ENCODE results near the gene CFTR.
"Not testable (repeated sequence)": the region's sequence is repeated elsewhere in the genome, so short reads cannot be mapped to it uniquely, and the experiment has no call there.

CFTR gene

DNA sequence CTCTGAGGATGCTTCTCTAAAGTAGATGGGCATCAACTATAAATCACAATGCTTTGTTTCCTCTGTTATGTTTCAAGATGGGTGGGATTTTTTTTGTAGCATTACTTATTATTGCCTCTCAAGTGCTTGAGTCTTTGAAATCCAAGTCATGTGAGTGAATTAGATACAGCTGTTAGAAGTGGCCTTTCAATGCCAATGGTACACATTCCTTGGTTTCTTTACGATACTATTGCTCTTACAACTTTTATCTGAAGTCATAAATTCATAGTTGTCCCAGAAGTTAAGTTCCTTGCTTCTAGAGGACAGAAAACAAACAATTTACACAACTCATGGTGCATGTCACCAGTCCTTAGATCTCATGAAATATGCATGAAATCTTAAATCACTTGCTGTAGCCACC is 15.5 kb downstream of the CFTR start:
- DNase-seq (ENCODE audit: low read depth), result no peak

DNA sequence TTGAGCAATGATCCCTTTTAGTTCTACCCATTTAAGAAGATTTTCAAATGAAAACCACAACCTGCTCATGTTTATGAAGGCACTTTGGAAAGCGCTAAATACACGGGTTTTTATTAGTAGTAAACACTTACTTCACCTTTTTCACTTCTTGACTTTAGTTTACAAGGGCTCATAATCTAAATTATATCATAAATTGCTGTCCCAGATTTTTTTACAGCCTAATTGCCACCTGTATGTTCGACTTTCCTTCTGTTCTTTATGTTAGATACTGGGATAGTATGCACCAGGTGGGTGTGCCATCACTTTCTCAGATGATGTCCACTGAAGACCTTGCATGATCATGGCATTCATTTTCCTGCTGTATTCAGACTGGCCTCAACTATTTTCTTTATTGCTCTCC is 22.5 kb downstream of the CFTR start:
- no peak for DNase-seq (ENCODE audit: low read depth)

DNA sequence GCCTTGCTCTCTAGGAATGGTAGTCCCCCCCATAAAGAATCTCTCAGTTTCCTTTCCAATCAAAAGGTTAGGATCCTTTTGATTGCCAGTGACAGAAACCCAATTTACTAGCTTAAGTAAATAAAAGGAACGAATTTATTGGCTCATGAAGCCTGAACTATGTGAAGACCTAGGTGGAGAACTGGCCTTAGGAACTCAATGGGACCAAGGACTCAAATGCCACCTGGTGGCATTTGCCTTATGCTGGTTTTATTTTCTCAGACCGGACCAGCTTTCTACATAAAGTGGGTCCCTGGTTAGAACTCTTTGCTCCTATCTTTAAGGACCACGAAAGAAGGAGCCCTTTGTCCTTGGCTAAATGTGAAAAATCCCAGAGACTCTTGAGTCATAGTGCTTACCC is 25.4 kb downstream of the CFTR start:
- DNase-seq (ENCODE audit: low read depth), result no peak

DNA sequence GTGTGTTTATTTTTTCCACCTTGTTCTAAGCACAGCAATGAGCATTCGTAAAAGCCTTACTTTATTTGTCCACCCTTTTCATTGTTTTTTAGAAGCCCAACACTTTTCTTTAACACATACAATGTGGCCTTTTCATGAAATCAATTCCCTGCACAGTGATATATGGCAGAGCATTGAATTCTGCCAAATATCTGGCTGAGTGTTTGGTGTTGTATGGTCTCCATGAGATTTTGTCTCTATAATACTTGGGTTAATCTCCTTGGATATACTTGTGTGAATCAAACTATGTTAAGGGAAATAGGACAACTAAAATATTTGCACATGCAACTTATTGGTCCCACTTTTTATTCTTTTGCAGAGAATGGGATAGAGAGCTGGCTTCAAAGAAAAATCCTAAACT is 28.9 kb downstream of the CFTR start:
- DNase-seq (ENCODE audit: low read depth), result no peak

DNA sequence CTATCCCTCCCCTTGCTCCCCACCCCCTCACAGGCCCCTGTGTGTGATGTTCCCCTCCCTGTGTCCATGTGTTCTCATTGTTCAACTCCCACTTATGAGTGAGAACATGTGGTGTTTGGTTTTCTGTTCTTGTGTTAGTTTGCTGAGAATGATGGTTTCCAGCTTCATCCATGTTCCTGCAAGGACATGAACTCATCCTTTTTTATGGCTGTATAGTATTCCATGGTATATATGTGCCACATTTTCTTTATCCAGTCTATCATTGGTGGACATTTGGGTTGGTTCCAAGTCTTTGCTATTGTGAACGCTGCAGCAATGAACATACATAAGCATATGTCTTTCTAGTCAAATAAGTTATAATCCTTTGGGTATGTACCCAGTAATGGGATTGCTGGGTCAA is 37.4 kb downstream of the CFTR start:
- DNase-seq (ENCODE audit: low read depth), result not testable (repeated sequence)

DNA sequence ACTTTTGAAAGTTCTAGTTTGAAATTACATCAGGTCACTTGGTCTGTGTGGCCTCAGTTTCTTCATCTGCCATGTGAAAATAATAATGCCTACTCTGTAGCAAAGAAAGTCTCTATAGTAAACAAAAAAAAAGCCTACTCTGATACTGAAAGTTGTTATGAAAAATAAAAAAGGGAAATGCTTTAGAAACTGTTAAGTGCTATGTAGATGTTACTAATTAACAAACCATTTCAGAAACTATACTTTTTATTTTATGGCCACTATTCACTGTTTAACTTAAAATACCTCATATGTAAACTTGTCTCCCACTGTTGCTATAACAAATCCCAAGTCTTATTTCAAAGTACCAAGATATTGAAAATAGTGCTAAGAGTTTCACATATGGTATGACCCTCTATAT is 50.6 kb downstream of the CFTR start:
- no peak for DNase-seq (ENCODE audit: low read depth)

DNA sequence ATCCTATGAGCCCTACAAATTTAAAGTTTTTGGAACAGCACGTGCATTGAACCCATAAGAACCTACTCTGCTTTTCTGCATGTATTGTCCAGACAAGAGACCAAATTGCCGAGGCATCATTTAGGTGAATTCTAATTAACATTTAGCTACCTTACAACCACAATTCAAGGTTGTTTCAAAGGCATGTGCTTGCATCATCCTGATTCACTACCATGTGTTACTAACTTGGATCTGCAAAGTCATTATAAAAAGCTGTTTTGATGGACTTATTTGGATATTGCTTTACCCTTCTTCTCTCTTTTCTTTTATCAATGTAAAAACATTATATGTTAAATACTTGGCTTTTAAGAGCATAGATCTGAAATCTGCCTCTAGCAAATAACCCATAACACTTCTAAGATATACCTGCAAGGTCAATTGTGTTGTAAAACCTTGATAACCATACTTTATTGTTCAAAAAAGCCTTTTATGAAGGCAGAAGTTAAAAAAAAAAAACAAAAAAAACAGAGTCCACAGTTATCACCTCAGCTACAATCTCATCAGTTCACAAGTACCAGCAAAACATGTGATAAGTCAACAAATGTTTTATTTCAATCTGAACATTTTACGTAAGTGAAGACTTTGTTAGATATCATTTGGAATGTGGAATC is 51.9 kb downstream of the CFTR start:
- no peak for DNase-seq (ENCODE audit: low read depth)

DNA sequence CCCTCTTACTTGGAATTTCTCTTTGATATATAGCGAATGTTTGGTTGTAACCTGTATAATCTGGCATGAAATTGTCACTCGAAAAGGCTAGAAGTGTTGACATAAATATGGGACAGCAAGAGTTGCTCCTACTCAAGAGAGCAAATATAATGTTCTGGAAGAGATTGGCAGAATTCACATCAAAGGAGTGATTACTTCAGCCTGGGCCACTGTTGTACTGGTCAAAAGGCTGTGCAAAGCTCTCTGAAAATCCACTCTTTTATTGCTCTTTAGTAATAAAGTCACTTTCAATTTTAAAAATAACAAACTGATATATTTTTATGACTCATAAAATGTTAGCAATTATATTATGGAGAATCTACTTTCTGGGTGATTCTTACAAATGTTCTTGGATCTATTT is 58.2 kb downstream of the CFTR start:
- DNase-seq (ENCODE audit: low read depth), result no peak

DNA sequence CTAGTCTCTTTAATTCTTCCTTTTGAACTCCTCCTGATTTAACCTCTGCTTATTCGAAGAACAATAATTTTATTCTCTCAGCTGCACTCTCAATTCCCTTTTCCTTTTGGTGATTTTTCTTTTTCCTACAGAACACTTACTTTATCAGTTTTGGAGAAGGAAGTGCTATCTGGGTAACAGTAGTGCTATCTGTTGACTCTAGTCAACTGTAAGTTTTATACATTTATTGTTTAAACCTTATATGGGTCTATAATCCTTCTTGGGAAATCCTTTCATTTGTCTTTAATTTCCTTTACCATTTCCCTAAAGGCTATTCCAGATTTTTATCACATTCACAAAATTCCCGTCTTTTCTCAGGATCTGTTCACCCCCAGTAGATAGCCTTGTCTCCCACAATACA is 64.2 kb downstream of the CFTR start:
- DNase-seq (ENCODE audit: low read depth), result no peak

DNA sequence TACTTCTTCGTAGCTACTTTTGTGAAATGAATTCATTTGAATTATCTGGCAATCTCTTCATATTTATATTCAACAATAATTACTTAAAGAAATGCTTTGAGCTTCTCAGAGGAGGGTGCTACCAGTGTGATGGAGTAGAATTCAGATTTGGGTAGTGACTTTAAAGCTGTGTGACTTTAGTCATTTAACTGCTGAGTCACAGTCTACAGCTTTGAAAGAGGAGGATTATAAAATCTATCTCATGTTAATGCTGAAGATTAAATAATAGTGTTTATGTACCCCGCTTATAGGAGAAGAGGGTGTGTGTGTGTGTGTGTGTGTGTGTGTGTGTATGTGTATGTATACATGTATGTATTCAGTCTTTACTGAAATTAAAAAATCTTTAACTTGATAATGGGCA is 68.2 kb downstream of the CFTR start:
- no peak for DNase-seq (ENCODE audit: low read depth)

DNA sequence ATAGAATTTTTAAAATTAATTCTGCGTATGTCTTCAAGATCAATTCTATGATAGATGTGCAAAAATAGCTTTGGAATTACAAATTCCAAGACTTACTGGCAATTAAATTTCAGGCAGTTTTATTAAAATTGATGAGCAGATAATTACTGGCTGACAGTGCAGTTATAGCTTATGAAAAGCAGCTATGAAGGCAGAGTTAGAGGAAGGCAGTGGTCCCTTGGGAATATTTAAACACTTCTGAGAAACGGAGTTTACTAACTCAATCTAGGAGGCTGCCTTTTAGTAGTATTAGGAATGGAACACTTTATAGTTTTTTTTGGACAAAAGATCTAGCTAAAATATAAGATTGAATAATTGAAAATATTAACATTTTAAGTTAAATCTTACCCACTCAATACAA is 70.8 kb downstream of the CFTR start:
- no peak for DNase-seq (ENCODE audit: low read depth)

DNA sequence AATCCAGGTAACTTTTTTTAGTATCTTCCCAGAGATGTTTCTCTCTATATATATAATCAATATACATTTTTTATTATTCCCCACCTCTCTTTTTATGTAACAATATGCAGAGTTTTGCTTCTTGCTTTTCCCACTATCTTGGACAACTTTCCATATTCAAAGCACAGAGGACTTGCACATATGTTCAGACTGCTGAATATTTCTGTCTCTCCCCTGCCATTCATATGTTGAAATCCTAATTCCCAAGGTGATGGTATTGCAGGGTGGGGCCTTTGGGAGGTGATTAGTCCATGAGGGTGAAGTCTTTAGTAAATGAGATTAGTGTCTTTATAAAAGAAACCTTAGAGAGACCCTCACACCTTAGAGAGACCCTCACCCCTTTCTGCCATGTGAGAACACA is 72.8 kb downstream of the CFTR start:
- DNase-seq (ENCODE audit: low read depth), result no peak

DNA sequence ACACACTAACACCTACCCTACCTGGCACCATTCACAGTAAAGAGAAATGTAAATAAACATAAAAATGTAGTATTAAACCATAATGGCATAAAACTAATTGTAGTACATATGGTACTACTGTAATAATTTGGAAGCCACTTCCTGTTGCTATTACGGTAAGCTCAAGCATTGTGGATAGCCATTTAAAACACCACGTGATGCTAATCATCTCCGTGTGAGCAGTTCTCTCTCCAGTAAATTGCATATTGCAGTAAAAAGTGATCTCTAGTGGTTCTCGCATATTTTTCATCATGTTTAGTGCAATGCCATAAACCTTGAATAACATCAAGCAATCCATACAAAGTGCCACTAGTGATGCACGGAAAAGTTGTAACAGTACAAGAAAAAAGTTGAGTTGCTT is 75.4 kb downstream of the CFTR start:
- DNase-seq (ENCODE audit: low read depth), result no peak

DNA sequence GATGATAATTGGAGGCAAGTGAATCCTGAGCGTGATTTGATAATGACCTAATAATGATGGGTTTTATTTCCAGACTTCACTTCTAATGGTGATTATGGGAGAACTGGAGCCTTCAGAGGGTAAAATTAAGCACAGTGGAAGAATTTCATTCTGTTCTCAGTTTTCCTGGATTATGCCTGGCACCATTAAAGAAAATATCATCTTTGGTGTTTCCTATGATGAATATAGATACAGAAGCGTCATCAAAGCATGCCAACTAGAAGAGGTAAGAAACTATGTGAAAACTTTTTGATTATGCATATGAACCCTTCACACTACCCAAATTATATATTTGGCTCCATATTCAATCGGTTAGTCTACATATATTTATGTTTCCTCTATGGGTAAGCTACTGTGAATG is 79.6 kb downstream of the CFTR start:
- DNase-seq (ENCODE audit: low read depth), result no peak

DNA sequence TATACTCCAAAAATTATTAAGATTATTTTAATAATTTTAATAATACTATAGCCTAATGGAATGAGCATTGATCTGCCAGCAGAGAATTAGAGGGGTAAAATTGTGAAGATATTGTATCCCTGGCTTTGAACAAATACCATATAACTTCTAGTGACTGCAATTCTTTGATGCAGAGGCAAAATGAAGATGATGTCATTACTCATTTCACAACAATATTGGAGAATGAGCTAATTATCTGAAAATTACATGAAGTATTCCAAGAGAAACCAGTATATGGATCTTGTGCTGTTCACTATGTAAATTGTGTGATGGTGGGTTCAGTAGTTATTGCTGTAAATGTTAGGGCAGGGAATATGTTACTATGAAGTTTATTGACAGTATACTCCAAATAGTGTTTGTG is 80.2 kb downstream of the CFTR start:
- DNase-seq (ENCODE audit: low read depth), result no peak

DNA sequence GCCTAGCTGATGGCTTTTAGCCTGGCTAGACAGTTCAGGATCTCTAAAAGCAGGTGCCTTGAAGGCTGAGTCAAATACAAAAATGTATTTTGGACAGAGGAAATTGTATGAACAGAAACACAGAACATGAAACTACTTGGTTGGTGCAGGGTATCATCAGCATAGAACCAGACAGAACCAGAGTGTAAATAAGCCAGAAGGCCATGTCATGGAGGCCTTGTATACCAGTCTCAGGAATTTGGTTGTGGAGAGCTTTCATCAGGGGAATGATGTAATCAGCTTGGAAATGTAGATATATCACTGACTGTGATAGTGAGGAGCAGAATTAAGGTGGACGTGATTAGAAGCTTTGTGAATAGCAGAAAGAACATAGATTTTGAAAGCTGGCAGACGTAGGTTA is 82.9 kb downstream of the CFTR start:
- DNase-seq (ENCODE audit: low read depth), result no peak

DNA sequence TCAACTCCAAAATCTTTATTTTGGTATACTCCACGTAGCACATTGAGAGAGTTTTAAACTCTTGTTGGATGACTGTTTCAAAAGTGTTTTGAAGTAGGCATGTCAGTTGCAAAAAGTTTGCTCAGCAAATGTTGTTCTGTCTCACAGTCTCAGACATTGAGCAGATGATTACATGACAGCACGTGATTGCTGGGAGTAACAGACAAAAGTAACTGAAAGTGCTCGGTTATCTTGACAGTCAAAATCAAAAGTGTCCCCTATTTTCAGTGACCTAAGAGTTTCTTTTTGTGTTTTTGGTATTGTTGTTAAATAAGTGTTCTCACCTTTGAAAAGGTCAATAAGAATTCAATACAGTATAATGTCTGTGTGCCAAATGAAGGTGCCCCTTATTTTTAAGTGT is 84.3 kb downstream of the CFTR start:
- no peak for DNase-seq (ENCODE audit: low read depth)

DNA sequence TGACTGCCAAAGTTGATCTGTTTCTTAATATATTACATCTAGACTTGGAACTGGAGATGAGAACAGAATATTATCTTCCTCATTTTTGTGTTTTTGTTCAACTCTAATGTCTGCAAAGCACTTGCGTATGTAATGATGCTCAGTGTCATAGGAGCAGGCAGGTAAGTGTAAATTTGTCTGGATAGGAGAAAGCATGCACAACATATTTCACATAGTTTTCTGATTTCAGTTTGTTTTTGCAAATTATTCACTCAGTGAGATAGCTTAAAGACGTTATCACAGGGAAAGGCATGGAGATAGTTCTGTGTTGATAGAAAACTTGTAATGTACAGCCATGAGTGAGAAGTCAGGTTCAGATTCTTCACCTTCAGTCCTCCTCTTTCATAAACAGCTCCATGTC is 84.8 kb downstream of the CFTR start:
- DNase-seq (ENCODE audit: low read depth), result no peak

DNA sequence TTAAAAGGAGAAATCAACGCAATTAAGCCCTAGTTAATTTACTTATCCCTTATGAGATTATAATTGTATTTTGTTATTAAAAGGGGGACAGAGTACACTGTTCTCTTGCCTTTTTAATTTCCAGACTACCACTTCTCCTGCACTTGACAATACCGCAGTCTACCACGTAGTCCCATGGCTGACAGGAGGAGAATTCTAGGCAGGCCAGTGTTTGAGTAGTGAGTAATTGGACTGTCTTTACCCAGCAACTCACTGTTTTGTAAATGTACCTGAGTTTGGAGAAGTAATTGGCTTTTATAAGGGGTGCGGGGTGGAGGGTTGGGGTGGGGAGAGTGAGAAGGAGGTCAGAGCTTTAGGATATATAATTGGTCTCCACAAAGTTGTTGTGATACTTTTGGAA is 85.4 kb downstream of the CFTR start:
- no peak for DNase-seq (ENCODE audit: low read depth)

DNA sequence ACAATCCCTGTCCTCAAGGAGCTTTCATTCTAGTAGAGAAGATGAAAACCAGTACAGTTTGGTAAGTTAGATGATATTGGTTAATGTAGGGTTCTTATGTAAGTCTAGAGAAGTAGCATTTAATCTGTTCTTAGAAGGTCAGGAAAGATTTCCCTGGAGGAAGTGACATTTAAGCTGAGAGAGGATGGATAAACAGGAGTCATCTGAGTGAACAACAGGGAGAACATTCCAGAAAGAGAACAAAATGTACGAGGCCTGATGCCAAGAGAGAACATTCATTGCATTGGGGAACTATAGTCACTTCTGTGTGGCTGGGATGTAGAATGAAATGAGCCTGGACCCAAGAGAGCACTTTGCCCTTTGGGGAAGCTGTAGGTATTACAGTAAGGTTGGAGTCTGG is 88.0 kb downstream of the CFTR start:
- no peak for DNase-seq (ENCODE audit: low read depth)

DNA sequence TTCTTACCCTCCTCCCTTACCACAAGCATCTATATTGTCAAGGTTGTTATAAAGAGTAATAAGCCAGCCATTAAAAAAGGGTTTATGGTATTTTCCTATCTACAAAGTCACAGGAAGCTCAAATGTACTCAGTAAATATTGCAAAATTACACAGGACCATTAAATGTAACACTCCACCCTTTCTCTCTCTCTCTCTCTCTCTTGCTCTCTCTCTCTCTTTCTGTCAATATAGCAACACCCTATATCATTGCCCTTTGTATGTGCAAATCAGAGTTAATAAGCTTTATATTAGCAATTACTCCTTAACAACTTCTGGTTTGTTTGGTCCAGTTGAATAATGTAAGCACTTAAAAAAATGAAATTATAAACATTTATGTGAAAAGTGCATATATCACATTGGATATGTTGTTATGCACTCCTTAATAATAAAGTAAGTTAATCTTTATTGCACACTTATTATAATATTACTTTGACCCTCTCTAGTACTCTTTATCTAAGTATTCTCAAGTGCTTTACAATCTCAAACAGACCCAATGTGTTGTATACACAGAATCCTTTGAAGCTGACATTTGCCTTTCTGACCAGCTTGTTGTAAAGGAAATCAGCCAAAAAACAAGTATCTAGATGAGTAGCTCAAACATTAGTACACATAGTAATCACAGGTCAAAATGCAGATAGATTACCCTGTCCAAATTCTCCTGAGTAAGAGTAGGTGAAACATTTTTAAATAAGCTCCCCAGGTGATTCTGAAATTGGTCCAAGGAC is 93.2 kb downstream of the CFTR start:
- DNase-seq (ENCODE audit: low read depth), result no peak

DNA sequence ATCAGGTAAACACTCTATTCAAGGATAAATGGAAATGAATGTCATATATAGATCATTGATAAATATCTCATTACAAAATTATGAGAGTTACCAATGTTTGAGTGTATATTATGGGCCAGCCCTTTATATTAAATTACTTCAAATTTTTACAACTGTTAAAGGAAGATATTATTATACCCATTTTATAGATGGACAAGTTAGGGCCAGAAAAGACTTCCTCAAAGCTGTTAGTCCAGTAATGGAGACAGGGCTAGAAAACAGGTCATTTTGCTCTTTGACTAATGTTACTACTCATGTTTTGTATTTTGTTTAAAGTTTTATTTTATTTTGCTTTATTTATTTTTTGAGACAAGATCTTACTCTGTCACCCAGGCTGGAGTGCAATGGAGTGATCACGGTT is 101.6 kb downstream of the CFTR start:
- DNase-seq (ENCODE audit: low read depth), result no peak

DNA sequence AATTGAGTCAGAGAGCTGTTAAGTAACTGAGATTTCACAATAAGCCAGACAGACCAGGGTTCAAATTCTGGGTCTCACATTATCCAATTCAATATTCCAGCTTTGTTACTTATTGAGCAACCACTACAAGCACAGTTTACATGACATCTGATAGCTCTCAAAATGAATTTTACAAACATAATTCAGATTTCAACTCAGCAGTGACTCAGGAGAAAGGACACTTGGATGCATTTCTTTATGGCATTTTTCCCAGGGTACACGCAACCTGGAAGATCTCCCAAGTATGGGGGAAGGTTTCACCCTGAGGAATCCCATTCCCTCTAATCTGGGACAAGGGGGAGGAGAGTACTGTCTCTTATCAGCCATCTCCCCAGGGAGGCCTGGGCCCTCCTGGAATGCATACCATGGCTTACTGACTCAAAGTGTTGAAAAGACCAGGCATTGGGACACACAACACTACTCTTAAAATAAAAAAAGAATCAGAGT is 102.4 kb downstream of the CFTR start:
- DNase-seq (ENCODE audit: low read depth), result no peak

DNA sequence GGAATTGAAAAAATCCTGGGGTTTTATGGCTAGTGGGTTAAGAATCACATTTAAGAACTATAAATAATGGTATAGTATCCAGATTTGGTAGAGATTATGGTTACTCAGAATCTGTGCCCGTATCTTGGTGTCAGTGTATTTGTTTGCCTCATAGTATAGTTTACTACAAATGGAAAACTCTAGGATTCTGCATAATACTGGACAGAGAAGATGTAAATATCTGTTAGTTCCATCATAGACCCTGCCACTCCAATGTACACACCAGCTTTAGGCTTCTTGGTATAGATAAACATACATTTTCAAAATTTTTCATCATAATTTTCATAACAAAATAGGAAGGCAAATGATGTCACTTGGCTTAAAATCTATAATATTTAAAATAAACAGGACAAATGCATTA is 108.1 kb downstream of the CFTR start:
- no peak for DNase-seq (ENCODE audit: low read depth)

Measured in CMK (cell line).